Pancreas (tissue), 10 donors: ENCODE results near the gene CASZ1. TPM values are rescaled to one million over a fixed set of nuclear protein-coding genes. Genes with fewer than 3 reads are reported as not detected.

ENCODE experiments used
- ATAC-seq, 4 donors: fragments of 200-7000 bp; cut with Tn5 transposase; one replicate each; pipeline versions ENCODE4 v1.8.0 to v1.9.1; 2020; ENCODE audit warnings: mild to moderate bottlenecking in 4 of 4, moderate library complexity in 4 of 4
- DNase-seq, 6 donors: peaks; one replicate each; pipeline ENCODE4 v3.0.0-alpha.2; 2020
- FAIRE-seq: peaks from 2 replicates; lab custom pipeline; 2012; peaks lifted over from hg19 to GRCh38; lab: Jason Lieb, UNC
- H3K27ac ChIP-seq, 4 donors: fragments of 200-600 bp; sonication (generic); 1 replicate in 3 of 4; 2 replicates in 1 of 4; pipeline versions ENCODE4 v1.5.0 to v1.8.0; 2020
- H3K27me3 ChIP-seq, 4 donors: fragments of 200-600 bp; one replicate each; pipeline ENCODE4 v1.8.0; 2021
- H3K36me3 ChIP-seq, 3 donors: fragments of 200-600 bp; sonication (generic) in 1 of 3; one replicate each; pipeline versions ENCODE4 v1.5.0 to v1.8.0; 2020 to 2021
- H3K4me1 ChIP-seq, 3 donors: fragments of 200-600 bp; one replicate each; pipeline ENCODE4 v1.8.0; 2021
- H3K4me3 ChIP-seq, 4 donors: fragments of 200-600 bp; sonication (generic) in 2 of 4; one replicate each; pipeline versions ENCODE4 v1.5.0 to v1.8.0; 2020 to 2021
- H3K9me3 ChIP-seq, 4 donors: fragments of 200-600 bp; one replicate each; pipeline ENCODE4 v1.8.0; 2021
- WGBS, 2 donors: extraction: QIAGEN DNeasy Blood & Tissue Kit; methylation state at CpG; one replicate each; pipeline ENCODE4 v1.1.7; 2013; 5-methylcytosine and 5-hydroxymethylcytosine counted together
- intact Hi-C, 3 donors: fragments of 100-400 bp; cut with DNase I; formaldehyde crosslinking; loops; one replicate each; pipeline versions ENCODE4 v1.11.1 to v1.14.2; 2022
- polyA plus RNA-seq, 2 donors: library from polyadenylated mRNA; stranded (reverse); fragments of 200-250 nt; gene quantifications; one replicate each; pipeline ENCODE4 v1.2.3, GENCODE V29; 2013
- total RNA-seq, 6 donors: library from RNA; stranded (reverse); fragmentation: NEBNext Ultra II Directional in 4 of 6; extraction: Animal tissue kit (Norgen Biotek cat#: 25700) in 4 of 6; gene quantifications; one replicate each; pipeline versions ENCODE4 v1.2.1 to v1.2.4, GENCODE V29; 2021 to 2023
- TF ChIP-seq, protein P1 (sequence below), 4 donors: fragments of 200-600 bp; sonication (generic) in 3 of 4; IDR thresholded peaks; one replicate each; pipeline versions ENCODE4 v1.5.0 to v1.8.0; 2021; ENCODE audit warnings: antibody characterized with exemption in 4 of 4
- donor health status: healthy with polysubstance abuse.
- donor health status: DM: no; HTN: no; CAD: no; lungs with moderate emphysema.
- donor health status: DM: no; HTN: no; CAD: no.
- donor health status: control.
- donor health status: control.
- donor health status: Bipolar disorder and iron deficiency.
- donor health status: DM: yes; HTN: yes; CAD: no.
- donor health status: DM: no; HTN: no; CAD: no.
- donor health status: DM: no; HTN: no; CAD: no.
- donor health status: DM: yes; HTN: yes; CAD: no.

CASZ1 gene
- total and polyA plus RNA-seq, 8 donors = 6.7 to 18.9 (median 13.8) TPM

DNA sequence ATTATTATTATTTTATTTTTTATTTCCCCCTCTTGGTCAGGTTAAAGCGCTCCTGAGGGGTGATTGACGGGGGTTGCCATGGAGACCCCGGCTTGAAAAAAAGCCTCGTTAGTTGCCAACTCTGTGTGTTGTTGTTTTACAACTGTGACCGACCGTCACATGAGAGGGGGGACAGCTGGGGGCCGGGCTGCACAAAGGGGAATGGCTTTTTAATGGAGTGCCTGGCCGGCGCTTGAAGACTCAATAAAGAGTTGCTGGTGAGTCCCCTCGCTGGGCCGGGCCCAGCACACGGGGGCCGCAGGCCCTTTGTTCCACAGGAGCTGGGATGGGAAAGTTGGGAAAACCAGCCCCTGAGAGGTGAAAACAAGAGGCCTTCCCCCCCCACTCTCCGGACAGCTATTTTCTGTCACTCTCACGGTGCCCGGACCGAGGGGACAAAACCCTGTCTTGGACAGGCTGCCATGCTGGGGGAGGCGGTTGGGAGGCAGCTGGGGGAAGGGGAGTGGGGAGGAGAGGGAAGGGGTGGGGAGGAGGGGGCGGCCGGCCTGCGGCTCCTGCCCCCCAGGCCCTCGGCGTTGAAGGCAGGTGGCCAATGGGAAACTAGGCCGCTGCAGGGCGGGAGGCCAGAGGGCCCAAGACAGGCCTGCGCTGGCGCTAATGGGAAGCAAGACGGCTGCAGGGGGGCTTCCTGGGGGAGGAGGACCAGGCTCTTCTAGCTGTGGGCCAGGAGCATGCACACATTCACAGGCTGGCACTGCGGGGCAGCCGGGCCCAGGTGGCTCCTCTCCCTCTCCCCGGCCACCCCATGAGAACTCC is 67.6 kb downstream of the CASZ1 start:
- Histone ChIP-seq H3K4me1 (peaks cover 30 to 37% (median 33%) of the 10 kb centered on the region in 3 donors), H3K36me3 (no peaks in the 10 kb centered on the region), H3K4me3 (no peak overlapping the region), H3K9me3 (no peaks in the 10 kb centered on the region), H3K27ac (no peak overlapping the region), H3K27me3 (no peaks in the 10 kb centered on the region)
- peak in 1 of 6 donors; percentile 57 for DNase-seq
- FAIRE-seq = no peak
- intact Hi-C loops = no loop called here
- TF ChIP-seq, protein P1, sequence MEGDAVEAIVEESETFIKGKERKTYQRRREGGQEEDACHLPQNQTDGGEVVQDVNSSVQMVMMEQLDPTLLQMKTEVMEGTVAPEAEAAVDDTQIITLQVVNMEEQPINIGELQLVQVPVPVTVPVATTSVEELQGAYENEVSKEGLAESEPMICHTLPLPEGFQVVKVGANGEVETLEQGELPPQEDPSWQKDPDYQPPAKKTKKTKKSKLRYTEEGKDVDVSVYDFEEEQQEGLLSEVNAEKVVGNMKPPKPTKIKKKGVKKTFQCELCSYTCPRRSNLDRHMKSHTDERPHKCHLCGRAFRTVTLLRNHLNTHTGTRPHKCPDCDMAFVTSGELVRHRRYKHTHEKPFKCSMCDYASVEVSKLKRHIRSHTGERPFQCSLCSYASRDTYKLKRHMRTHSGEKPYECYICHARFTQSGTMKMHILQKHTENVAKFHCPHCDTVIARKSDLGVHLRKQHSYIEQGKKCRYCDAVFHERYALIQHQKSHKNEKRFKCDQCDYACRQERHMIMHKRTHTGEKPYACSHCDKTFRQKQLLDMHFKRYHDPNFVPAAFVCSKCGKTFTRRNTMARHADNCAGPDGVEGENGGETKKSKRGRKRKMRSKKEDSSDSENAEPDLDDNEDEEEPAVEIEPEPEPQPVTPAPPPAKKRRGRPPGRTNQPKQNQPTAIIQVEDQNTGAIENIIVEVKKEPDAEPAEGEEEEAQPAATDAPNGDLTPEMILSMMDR (IDR thresholded peaks at IDR 0.05) = no peak
- WGBS, 2 donors = 81 to 84% methylated on average over 30 to 31 of the region's 31 CpGs
- no peak for ATAC-seq

DNA sequence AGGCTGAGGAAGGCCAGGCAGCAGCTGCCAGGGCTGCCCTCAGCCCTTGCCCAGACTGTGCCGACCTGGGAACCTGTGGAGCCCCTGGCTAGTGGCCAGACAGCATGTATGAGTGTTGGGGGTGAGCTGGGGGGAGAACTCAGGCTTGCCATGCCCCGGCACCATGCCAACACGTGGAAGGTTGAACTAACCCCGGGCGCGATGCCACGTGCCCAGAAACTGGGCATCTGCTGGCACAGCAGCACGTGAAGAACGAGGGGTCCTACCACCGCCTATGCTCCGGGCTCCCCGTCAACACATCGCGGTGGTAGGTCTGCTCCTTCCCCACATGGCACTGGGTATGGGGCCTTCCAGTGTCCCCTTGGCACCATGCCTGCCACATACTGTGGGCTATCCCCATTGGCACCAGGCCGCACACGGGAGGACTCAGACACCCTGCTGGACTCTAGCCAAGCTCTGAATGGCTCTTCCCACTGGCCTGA is 68.7 kb downstream of the CASZ1 start:
- Histone ChIP-seq H3K27ac (peak overlapping the region in 3 of 4 donors; percentile 50 to 88 (median 70)), H3K4me1 (peaks cover 35 to 44% (median 39%) of the 10 kb centered on the region in 3 donors), H3K36me3 (no peaks in the 10 kb centered on the region), H3K9me3 (no peaks in the 10 kb centered on the region), H3K27me3 (no peaks in the 10 kb centered on the region), H3K4me3 (no peak overlapping the region)
- peak in 4 of 6 donors; percentile 41 to 87 (median 74) for DNase-seq
- no peak for FAIRE-seq
- TF ChIP-seq, protein P1 (IDR thresholded peaks at IDR 0.05) = no peak
- intact Hi-C loops = no loop called here
- WGBS, 2 donors = 52 to 59% methylated on average over 16 of the region's 16 CpGs
- ATAC-seq = no peak

DNA sequence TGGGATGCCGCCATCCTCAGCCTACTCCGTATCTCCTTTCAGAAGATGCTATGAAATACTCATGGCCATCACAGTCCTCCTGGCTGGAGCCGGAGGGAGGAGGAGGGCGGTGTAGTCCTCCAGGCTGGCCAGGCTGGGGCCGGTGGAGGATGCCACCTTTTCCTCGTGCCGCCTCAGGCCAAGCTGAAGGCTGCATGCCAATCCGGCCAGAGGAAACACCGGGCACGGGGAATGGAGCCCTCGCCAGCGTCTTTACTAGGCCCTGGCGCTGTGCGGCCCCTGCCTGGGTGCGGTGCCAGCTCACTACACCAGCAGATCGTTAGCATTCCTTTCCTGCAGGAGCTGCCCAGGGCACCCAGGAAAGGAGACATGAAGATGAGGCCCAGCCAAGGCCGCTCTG is 70.1 kb downstream of the CASZ1 start:
- peak overlapping the region; percentile 50 to 88 (median 64) for H3K27ac ChIP-seq
- ATAC-seq (peak; percentile 16 to 53 (median 26)), DNase-seq (peak in 5 of 6 donors; percentile 65 to 90 (median 77)), FAIRE-seq (no peak)
- 62 to 76% methylated on average over 17 of the region's 17 CpGs for WGBS, 2 donors
- intact Hi-C loops = no loop called here
- H3K4me1 ChIP-seq = peaks cover 35 to 45% (median 44%) of the 10 kb centered on the region in 3 donors
- TF ChIP-seq, protein P1 (IDR thresholded peaks at IDR 0.05) = no peak
- H3K4me3 ChIP-seq = no peak overlapping the region
- no peaks in the 10 kb centered on the region for H3K9me3 ChIP-seq
- H3K36me3 ChIP-seq = no peaks in the 10 kb centered on the region
- no peaks in the 10 kb centered on the region for H3K27me3 ChIP-seq

DNA sequence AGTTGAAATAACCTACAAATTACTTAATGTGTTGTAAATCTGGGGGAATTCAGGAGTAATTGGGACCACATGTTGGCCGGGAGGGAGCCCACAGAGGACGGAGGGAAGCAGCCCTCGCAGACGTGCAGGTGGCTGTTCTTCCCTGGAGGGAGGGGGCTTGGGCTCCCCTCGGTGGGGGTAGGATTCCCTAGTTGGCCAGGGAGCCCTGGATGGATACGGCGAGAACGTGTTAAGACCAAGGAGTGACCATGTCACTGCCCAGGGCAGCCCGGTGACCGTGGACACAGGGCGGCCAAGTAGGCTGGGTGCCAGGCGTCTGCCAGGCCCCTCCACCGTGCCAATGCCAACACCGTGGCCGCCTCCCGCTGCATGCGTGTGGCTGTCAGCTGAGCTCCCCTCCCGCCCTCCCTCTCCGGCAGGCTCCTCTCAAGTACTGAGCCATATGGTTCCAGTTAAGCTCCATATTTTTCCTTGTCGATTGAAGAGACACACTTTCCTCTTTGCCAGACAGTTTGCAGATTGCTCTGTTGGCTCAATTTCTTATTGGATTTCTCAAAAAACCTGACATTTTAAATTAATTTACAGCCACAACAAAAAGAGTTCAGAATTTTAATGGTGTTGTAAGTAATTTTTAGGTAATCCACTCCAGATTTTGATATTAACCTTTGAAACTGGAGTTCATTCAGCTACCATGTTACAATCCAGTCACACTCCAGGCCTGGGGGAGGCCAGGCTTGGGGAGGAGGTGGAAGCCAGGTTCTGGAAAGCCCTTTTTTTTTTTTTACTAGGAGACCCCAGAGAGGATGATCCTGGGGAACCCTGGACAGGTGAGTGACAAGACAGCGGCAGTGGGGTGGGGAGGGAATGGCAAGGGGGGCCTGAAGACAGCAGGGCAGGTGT is 71.2 kb downstream of the CASZ1 start:
- DNase-seq (peak; percentile 70 to 91 (median 76)), ATAC-seq (peak; percentile 53 to 64 (median 59)), FAIRE-seq (no peak)
- Histone ChIP-seq H3K27ac (peak overlapping the region; percentile 52 to 90 (median 86)), H3K27me3 (no peaks in the 10 kb centered on the region), H3K36me3 (no peaks in the 10 kb centered on the region), H3K4me3 (no peak overlapping the region), H3K4me1 (peaks cover 35 to 47% (median 44%) of the 10 kb centered on the region in 3 donors), H3K9me3 (no peaks in the 10 kb centered on the region)
- TF ChIP-seq, protein P1 (IDR thresholded peaks at IDR 0.05) = no peak
- intact Hi-C loops = no loop called here
- 24 to 27% methylated on average over 19 to 21 of the region's 21 CpGs for WGBS, 2 donors
